GM19463 (cell line): Measurements from ENCODE around the gene SLIT3.
A peak's percentile ranks its signal among the peaks of the same experiment; 100 is the strongest.
"Not testable (repeated sequence)": the region's sequence is repeated elsewhere in the genome, so short reads cannot be mapped to it uniquely, and the experiment has no call there.

Experiments
- ATAC-seq: cut with Tn5 transposase; IDR thresholded peaks from one replicate; pipeline ENCODE4 v1.9.1; 2021; ENCODE audit warnings: mild to moderate bottlenecking, moderate library complexity; ENCODE audit not compliant: unreplicated experiment

The SLIT3 gene

GRCh38 chr5:168756453-168757391, 544.2 kb downstream of the SLIT3 start:
- no peak for ATAC-seq

- no peak for ATAC-seq
Measured at GRCh38 chr5:168755548-168756093, 545.3 kb downstream of the SLIT3 start.

GRCh38 chr5:168753691-168754254, 547.2 kb downstream of the SLIT3 start:
- no peak for ATAC-seq

GRCh38 chr5:168752416-168753190, 548.3 kb downstream of the SLIT3 start:
- ATAC-seq: no peak

- no peak for ATAC-seq
Measured at GRCh38 chr5:168752012-168752411, 548.9 kb downstream of the SLIT3 start.

- no peak for ATAC-seq
Measured at GRCh38 chr5:168750926-168751325, 550.0 kb downstream of the SLIT3 start.

GRCh38 chr5:168749391-168750100, 551.4 kb downstream of the SLIT3 start:
- ATAC-seq: no peak

GRCh38 chr5:168747987-168748777, 552.8 kb downstream of the SLIT3 start:
- ATAC-seq: peak; percentile 81

GRCh38 chr5:168746893-168747640, 553.9 kb downstream of the SLIT3 start:
- no peak for ATAC-seq

GRCh38 chr5:168746126-168746892, 554.6 kb downstream of the SLIT3 start:
- not testable (repeated sequence) for ATAC-seq

GRCh38 chr5:168743617-168744016, 557.3 kb downstream of the SLIT3 start:
- ATAC-seq: no peak

- not testable (repeated sequence) for ATAC-seq
Measured at GRCh38 chr5:168742311-168742710, 558.6 kb downstream of the SLIT3 start.

GRCh38 chr5:168740811-168741213, 560.1 kb downstream of the SLIT3 start:
- ATAC-seq: no peak

GRCh38 chr5:168740092-168740800, 560.7 kb downstream of the SLIT3 start:
- no peak for ATAC-seq

GRCh38 chr5:168737066-168737465, 563.9 kb downstream of the SLIT3 start:
- no peak for ATAC-seq

GRCh38 chr5:168736281-168736831, 564.6 kb downstream of the SLIT3 start:
- no peak for ATAC-seq

- ATAC-seq: peak; percentile 91
Measured at GRCh38 chr5:168734620-168735300, 566.2 kb downstream of the SLIT3 start.
